Measurements from ENCODE around the gene CRAT. TPM values are rescaled to one million over a fixed set of nuclear protein-coding genes. Genes with fewer than 3 reads are reported as not detected.

The CRAT gene
- total RNA-seq, 2 experiments from 2014 or later: 7.1 to 9.4 TPM

GRCh38 chr9:129128689-129129088 lies 18.1 kb upstream of the CRAT start:
- H3K27ac ChIP-seq (ENCODE audit: low read depth in 1 of 2, low read length in 2 of 2): no peak overlapping the region
- peaks cover 12% of the 10 kb centered on the region for H3K4me1 ChIP-seq (ENCODE audit: insufficient read depth, low read length)
- Mint-ChIP-seq H3K4me3 (no peak overlapping the region), H3K9me3 (no peaks in the 10 kb centered on the region), H3K27ac (no peak overlapping the region), H3K4me1 (ENCODE audit: low read depth) (peaks cover 7% of the 10 kb centered on the region), H3K36me3 (ENCODE audit: low read depth) (peaks cover 66% of the 10 kb centered on the region), H3K27me3 (no peaks in the 10 kb centered on the region)
- intact Hi-C loops (cut with DNase I, micrococcal nuclease): no loop called here
- no peak overlapping the region for H3K4me3 ChIP-seq (ENCODE audit: low read length)
- ChIA-PET POLR2A (no interaction called here), CTCF (no interaction called here)
- ATAC-seq (ENCODE audit: poor library complexity): no peak
- TF ChIP-seq CTCF (IDR thresholded peaks at IDR 0.05): no peak
- H3K9me3 ChIP-seq (ENCODE audit: control insufficient read depth in 1 of 2, insufficient read depth in 1 of 2, low read length in 2 of 2): no peaks in the 10 kb centered on the region
- DNase-seq: no peak
- no peaks in the 10 kb centered on the region for H3K27me3 ChIP-seq (ENCODE audit: control insufficient read depth in 1 of 2, insufficient read depth in 2 of 2, low read length in 2 of 2)
- peaks cover 61% of the 10 kb centered on the region for H3K36me3 ChIP-seq (ENCODE audit: insufficient read depth, low read length)

GRCh38 chr9:129126749-129127618 lies 16.4 kb upstream of the CRAT start:
- H3K36me3 ChIP-seq (ENCODE audit: insufficient read depth, low read length): peaks cover 65% of the 10 kb centered on the region
- Mint-ChIP-seq H3K9me3 (no peaks in the 10 kb centered on the region), H3K27me3 (no peaks in the 10 kb centered on the region), H3K4me1 (ENCODE audit: low read depth) (peaks cover 6% of the 10 kb centered on the region), H3K27ac (no peak overlapping the region), H3K4me3 (no peak overlapping the region), H3K36me3 (ENCODE audit: low read depth) (peaks cover 69% of the 10 kb centered on the region)
- TF ChIP-seq CTCF (IDR thresholded peaks at IDR 0.05): no peak
- DNase-seq: no peak
- H3K9me3 ChIP-seq (ENCODE audit: control insufficient read depth in 1 of 2, insufficient read depth in 1 of 2, low read length in 2 of 2): no peaks in the 10 kb centered on the region
- H3K4me1 ChIP-seq (ENCODE audit: insufficient read depth, low read length): peaks cover 10% of the 10 kb centered on the region
- no peak overlapping the region for H3K27ac ChIP-seq (ENCODE audit: low read depth in 1 of 2, low read length in 2 of 2)
- ATAC-seq (ENCODE audit: poor library complexity): no peak
- POLR2A ChIA-PET: interaction anchor here (1.2 kb wide), 1 partner anchor 16 kb away, joined by 3 read pairs; no protein-coding TSS in a partner anchor
- intact Hi-C loops (cut with DNase I, micrococcal nuclease): no loop called here
- H3K4me3 ChIP-seq (ENCODE audit: low read length): no peak overlapping the region
- H3K27me3 ChIP-seq (ENCODE audit: control insufficient read depth in 1 of 2, insufficient read depth in 2 of 2, low read length in 2 of 2): no peaks in the 10 kb centered on the region
- CTCF ChIA-PET: interaction anchor here (0.5 kb wide), 1 partner anchor 621 kb away, joined by 5 read pairs; no protein-coding TSS in a partner anchor

GRCh38 chr9:129125478-129125877 lies 14.9 kb upstream of the CRAT start:
- no peaks in the 10 kb centered on the region for H3K4me1 ChIP-seq (ENCODE audit: insufficient read depth, low read length)
- H3K27ac Mint-ChIP-seq: no peak overlapping the region
- peaks cover 71% of the 10 kb centered on the region for H3K36me3 ChIP-seq (ENCODE audit: insufficient read depth, low read length)
- no peak overlapping the region for H3K27ac ChIP-seq (ENCODE audit: low read depth in 1 of 2, low read length in 2 of 2)
- H3K9me3 Mint-ChIP-seq: no peaks in the 10 kb centered on the region
- no peak for TF ChIP-seq CTCF (IDR thresholded peaks at IDR 0.05)
- H3K4me3 Mint-ChIP-seq: no peak overlapping the region
- H3K36me3 Mint-ChIP-seq (ENCODE audit: low read depth): peaks cover 69% of the 10 kb centered on the region
- no peaks in the 10 kb centered on the region for H3K27me3 Mint-ChIP-seq
- H3K4me1 Mint-ChIP-seq (ENCODE audit: low read depth): no peaks in the 10 kb centered on the region
- H3K27me3 ChIP-seq (ENCODE audit: control insufficient read depth in 1 of 2, insufficient read depth in 2 of 2, low read length in 2 of 2): no peaks in the 10 kb centered on the region
- POLR2A ChIA-PET: no interaction called here
- no peaks in the 10 kb centered on the region for H3K9me3 ChIP-seq (ENCODE audit: control insufficient read depth in 1 of 2, insufficient read depth in 1 of 2, low read length in 2 of 2)
- DNase-seq (no peak), ATAC-seq (ENCODE audit: poor library complexity) (no peak)
- intact Hi-C loops (cut with DNase I, micrococcal nuclease): no loop called here
- CTCF ChIA-PET: interaction anchor here (1.2 kb wide), 1 partner anchor 48 kb away, joined by 5 read pairs; no protein-coding TSS in a partner anchor
- no peak overlapping the region for H3K4me3 ChIP-seq (ENCODE audit: low read length)
